Activated T-cell treated with anti-CD3 and anti-CD28 coated beads, Interleukin-2, amount 50 U/mL, for 24 hours (primary cell): ENCODE data around the gene BCO2.

Source experiments
- DNase-seq: peaks from one replicate; pipeline ENCODE4 v3.0.0-alpha.2; 2020
- H3K27ac Mint-ChIP-seq: 2 replicates; pipeline ENCODE4 v1.8.0; 2020; ENCODE audit warnings: mild to moderate bottlenecking, mixed read lengths
- H3K27me3 Mint-ChIP-seq: 2 replicates; pipeline ENCODE4 v1.8.0; 2020; ENCODE audit warnings: mixed read lengths
- H3K36me3 Mint-ChIP-seq: 2 replicates; pipeline ENCODE4 v1.8.0; 2020; ENCODE audit warnings: low read depth, mixed read lengths
- H3K4me1 Mint-ChIP-seq: 2 replicates; pipeline ENCODE4 v1.8.0; 2020; ENCODE audit warnings: low read depth, mixed read lengths
- H3K4me3 Mint-ChIP-seq: 2 replicates; pipeline ENCODE4 v1.8.0; 2020; ENCODE audit warnings: mild to moderate bottlenecking, moderate library complexity, mixed read lengths
- H3K9me3 Mint-ChIP-seq: 2 replicates; pipeline ENCODE4 v1.8.0; 2020; ENCODE audit warnings: mixed read lengths

The BCO2 gene

GRCh38 chr11:112235750-112236390 is 60.6 kb downstream of the BCO2 start:
- H3K27ac Mint-ChIP-seq: no peak overlapping the region
- no peaks in the 10 kb centered on the region for H3K9me3 Mint-ChIP-seq
- no peaks in the 10 kb centered on the region for H3K27me3 Mint-ChIP-seq
- H3K4me3 Mint-ChIP-seq: no peak overlapping the region
- no peaks in the 10 kb centered on the region for H3K4me1 Mint-ChIP-seq
- H3K36me3 Mint-ChIP-seq: peaks cover 87% of the 10 kb centered on the region
- DNase-seq: no peak

GRCh38 chr11:112237451-112237850 is 62.1 kb downstream of the BCO2 start:
- H3K9me3 Mint-ChIP-seq: no peaks in the 10 kb centered on the region
- H3K4me3 Mint-ChIP-seq: no peak overlapping the region
- H3K27ac Mint-ChIP-seq: no peak overlapping the region
- H3K36me3 Mint-ChIP-seq: peaks cover 85% of the 10 kb centered on the region
- H3K4me1 Mint-ChIP-seq: no peaks in the 10 kb centered on the region
- no peak for DNase-seq
- no peaks in the 10 kb centered on the region for H3K27me3 Mint-ChIP-seq

GRCh38 chr11:112238041-112238440 is 62.7 kb downstream of the BCO2 start:
- no peak for DNase-seq

GRCh38 chr11:112241486-112241885 is 66.2 kb downstream of the BCO2 start:
- Mint-ChIP-seq H3K4me1 (no peaks in the 10 kb centered on the region), H3K36me3 (peaks cover 65% of the 10 kb centered on the region), H3K9me3 (peaks cover 20% of the 10 kb centered on the region)

More at GRCh38 chr11:112238041-112238440, 62.7 kb downstream of the BCO2 start:
- Mint-ChIP-seq H3K27me3 (no peaks in the 10 kb centered on the region), H3K4me1 (no peaks in the 10 kb centered on the region), H3K9me3 (peaks cover 4% of the 10 kb centered on the region), H3K36me3 (peaks cover 86% of the 10 kb centered on the region), H3K4me3 (no peak overlapping the region), H3K27ac (no peak overlapping the region)

GRCh38 chr11:112247201-112247600 is 71.9 kb downstream of the BCO2 start:
- no peak for DNase-seq
- Mint-ChIP-seq H3K4me3 (no peak overlapping the region), H3K4me1 (no peaks in the 10 kb centered on the region), H3K27me3 (no peaks in the 10 kb centered on the region), H3K9me3 (peaks cover 20% of the 10 kb centered on the region), H3K27ac (no peak overlapping the region), H3K36me3 (peaks cover 16% of the 10 kb centered on the region)

More at GRCh38 chr11:112241486-112241885, 66.2 kb downstream of the BCO2 start:
- Mint-ChIP-seq H3K27ac (no peak overlapping the region), H3K4me3 (no peak overlapping the region), H3K27me3 (no peaks in the 10 kb centered on the region)
- no peak for DNase-seq

GRCh38 chr11:112248201-112248600 is 72.9 kb downstream of the BCO2 start:
- H3K4me3 Mint-ChIP-seq: no peak overlapping the region
- H3K9me3 Mint-ChIP-seq: peaks cover 16% of the 10 kb centered on the region
- H3K36me3 Mint-ChIP-seq: peaks cover 6% of the 10 kb centered on the region
- H3K4me1 Mint-ChIP-seq: no peaks in the 10 kb centered on the region
- DNase-seq: no peak
- H3K27ac Mint-ChIP-seq: no peak overlapping the region
- no peaks in the 10 kb centered on the region for H3K27me3 Mint-ChIP-seq

GRCh38 chr11:112249871-112250610 is 74.7 kb downstream of the BCO2 start:
- no peaks in the 10 kb centered on the region for H3K4me1 Mint-ChIP-seq
- H3K4me3 Mint-ChIP-seq: no peak overlapping the region
- peaks cover 1% of the 10 kb centered on the region for H3K9me3 Mint-ChIP-seq
- no peaks in the 10 kb centered on the region for H3K36me3 Mint-ChIP-seq
- DNase-seq: no peak
- H3K27ac Mint-ChIP-seq: no peak overlapping the region
- H3K27me3 Mint-ChIP-seq: no peaks in the 10 kb centered on the region

GRCh38 chr11:112253605-112254242 is 78.4 kb downstream of the BCO2 start:
- DNase-seq: no peak
- Mint-ChIP-seq H3K4me1 (no peaks in the 10 kb centered on the region), H3K9me3 (no peaks in the 10 kb centered on the region), H3K36me3 (no peaks in the 10 kb centered on the region), H3K4me3 (no peak overlapping the region), H3K27me3 (no peaks in the 10 kb centered on the region), H3K27ac (no peak overlapping the region)

- no peaks in the 10 kb centered on the region for H3K36me3 Mint-ChIP-seq
These were observed 79.9 kb downstream of the BCO2 start for GRCh38 chr11:112255067-112255720.

GRCh38 chr11:112260490-112260889 is 85.2 kb downstream of the BCO2 start, which contains the start of gene PLET1:
Gene PLET1 (minus strand): TSS chr11:112260860. CDS start chr11:112260589, 271 bp downstream.
- Mint-ChIP-seq H3K4me3 (no peak within 1 kb of the TSS), H3K9me3 (no peaks in the 10 kb centered on the region), H3K27ac (no peak within 1 kb of the TSS), H3K4me1 (no peaks in the 10 kb centered on the region), H3K36me3 (no peaks in the 10 kb centered on the region), H3K27me3 (no peaks in the 10 kb centered on the region)
- no peak for DNase-seq

More at GRCh38 chr11:112255067-112255720, 79.9 kb downstream of the BCO2 start:
- H3K27me3 Mint-ChIP-seq: no peaks in the 10 kb centered on the region
- H3K4me1 Mint-ChIP-seq: no peaks in the 10 kb centered on the region
- no peaks in the 10 kb centered on the region for H3K9me3 Mint-ChIP-seq
- H3K27ac Mint-ChIP-seq: no peak overlapping the region
- no peak overlapping the region for H3K4me3 Mint-ChIP-seq
- no peak for DNase-seq

- Mint-ChIP-seq H3K27me3 (no peaks in the 10 kb centered on the region), H3K4me3 (no peak overlapping the region), H3K27ac (no peak overlapping the region), H3K9me3 (no peaks in the 10 kb centered on the region), H3K36me3 (no peaks in the 10 kb centered on the region), H3K4me1 (no peaks in the 10 kb centered on the region)
- no peak for DNase-seq
These were observed 90.5 kb downstream of the BCO2 start for GRCh38 chr11:112265659-112266409.

GRCh38 chr11:112266410-112266778 is 91.1 kb downstream of the BCO2 start:
- no peaks in the 10 kb centered on the region for H3K27me3 Mint-ChIP-seq
- no peak overlapping the region for H3K4me3 Mint-ChIP-seq
- H3K4me1 Mint-ChIP-seq: no peaks in the 10 kb centered on the region
- H3K27ac Mint-ChIP-seq: no peak overlapping the region
- H3K9me3 Mint-ChIP-seq: no peaks in the 10 kb centered on the region
- H3K36me3 Mint-ChIP-seq: no peaks in the 10 kb centered on the region
- no peak for DNase-seq

- Mint-ChIP-seq H3K27me3 (no peaks in the 10 kb centered on the region), H3K4me1 (no peaks in the 10 kb centered on the region), H3K9me3 (no peaks in the 10 kb centered on the region), H3K27ac (no peak overlapping the region), H3K36me3 (no peaks in the 10 kb centered on the region), H3K4me3 (no peak overlapping the region)
- no peak for DNase-seq
These were observed 91.9 kb downstream of the BCO2 start for GRCh38 chr11:112267188-112267591.

- Mint-ChIP-seq H3K4me1 (no peaks in the 10 kb centered on the region), H3K36me3 (no peaks in the 10 kb centered on the region), H3K4me3 (no peak overlapping the region), H3K9me3 (no peaks in the 10 kb centered on the region), H3K27ac (no peak overlapping the region), H3K27me3 (no peaks in the 10 kb centered on the region)
- DNase-seq: no peak
These were observed 93.1 kb downstream of the BCO2 start for GRCh38 chr11:112268406-112268805.
